WERI-Rb-1 (cell line): ENCODE data around the gene ICA1L.

Experiments
- DNase-seq: peaks from one replicate; pipeline ENCODE4 v3.0.0-alpha.2; 2020
- H3K27ac ChIP-seq: fragments of 250-450 bp; sonication (Bioruptor Pico); 2 replicates; pipeline ENCODE4 v1.5.1; 2020; ENCODE audit warnings: mild to moderate bottlenecking, moderate library complexity
- H3K27me3 ChIP-seq: fragments of 250-450 bp; sonication (Bioruptor Pico); 2 replicates; pipeline ENCODE4 v1.5.1; 2021; ENCODE audit warnings: mild to moderate bottlenecking, low read depth, moderate library complexity; ENCODE audit not compliant: insufficient read depth, severe bottlenecking
- H3K36me3 ChIP-seq: fragments of 250-450 bp; sonication (Bioruptor Pico); 2 replicates; pipeline ENCODE4 v1.5.1; 2020; ENCODE audit warnings: mild to moderate bottlenecking, moderate library complexity
- H3K4me3 ChIP-seq: 2 replicates; pipeline ENCODE4 v1.5.1; 2011; ENCODE audit warnings: low read depth, mild to moderate bottlenecking, control low read depth, low read length
- H3K9me3 ChIP-seq: fragments of 250-450 bp; sonication (Bioruptor Pico); 2 replicates; pipeline ENCODE4 v1.5.1; 2021; ENCODE audit warnings: mild to moderate bottlenecking, moderate library complexity; ENCODE audit not compliant: severe bottlenecking
- TF ChIP-seq, protein P1 (sequence below): IDR thresholded peaks from 2 replicates; pipeline ENCODE4 v1.5.1; 2011; ENCODE audit warnings: low read depth, mild to moderate bottlenecking, control low read depth, inconsistent platforms, low read length

The ICA1L gene

DNA sequence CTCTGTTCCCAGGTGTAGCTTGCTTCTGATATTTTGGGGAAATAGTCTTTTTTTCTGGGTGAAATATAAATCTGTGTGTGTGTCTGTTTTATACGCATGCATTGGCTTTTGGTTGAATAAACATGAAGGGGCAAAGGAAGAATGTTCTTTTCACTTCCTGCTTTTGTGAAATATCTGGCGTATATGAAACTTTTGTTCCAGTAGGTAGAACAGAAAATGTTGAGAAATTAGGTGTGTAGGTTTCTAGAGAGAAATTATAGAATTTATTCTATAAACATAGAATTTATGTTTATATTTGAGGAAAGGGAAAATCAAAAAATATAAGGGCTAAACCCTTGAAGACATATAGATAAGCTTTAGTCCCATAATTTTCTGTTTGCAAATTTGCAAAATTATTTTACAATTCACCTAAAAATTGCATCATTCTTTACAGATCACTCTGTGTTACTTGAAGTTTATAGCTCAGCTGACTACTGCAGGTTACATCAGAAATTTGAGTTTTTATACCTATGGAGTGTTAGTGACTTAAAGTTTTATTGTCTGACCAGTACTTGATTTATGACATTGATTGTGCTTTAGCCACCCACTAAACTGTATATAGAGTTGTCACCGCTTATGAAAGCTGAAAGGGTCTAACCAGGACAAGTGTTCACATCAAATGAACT is 120.7 kb downstream of the ICA1L start:
- no peaks in the 10 kb centered on the region for H3K36me3 ChIP-seq
- H3K9me3 ChIP-seq = no peaks in the 10 kb centered on the region
- H3K27me3 ChIP-seq = no peaks in the 10 kb centered on the region
- TF ChIP-seq, protein P1, sequence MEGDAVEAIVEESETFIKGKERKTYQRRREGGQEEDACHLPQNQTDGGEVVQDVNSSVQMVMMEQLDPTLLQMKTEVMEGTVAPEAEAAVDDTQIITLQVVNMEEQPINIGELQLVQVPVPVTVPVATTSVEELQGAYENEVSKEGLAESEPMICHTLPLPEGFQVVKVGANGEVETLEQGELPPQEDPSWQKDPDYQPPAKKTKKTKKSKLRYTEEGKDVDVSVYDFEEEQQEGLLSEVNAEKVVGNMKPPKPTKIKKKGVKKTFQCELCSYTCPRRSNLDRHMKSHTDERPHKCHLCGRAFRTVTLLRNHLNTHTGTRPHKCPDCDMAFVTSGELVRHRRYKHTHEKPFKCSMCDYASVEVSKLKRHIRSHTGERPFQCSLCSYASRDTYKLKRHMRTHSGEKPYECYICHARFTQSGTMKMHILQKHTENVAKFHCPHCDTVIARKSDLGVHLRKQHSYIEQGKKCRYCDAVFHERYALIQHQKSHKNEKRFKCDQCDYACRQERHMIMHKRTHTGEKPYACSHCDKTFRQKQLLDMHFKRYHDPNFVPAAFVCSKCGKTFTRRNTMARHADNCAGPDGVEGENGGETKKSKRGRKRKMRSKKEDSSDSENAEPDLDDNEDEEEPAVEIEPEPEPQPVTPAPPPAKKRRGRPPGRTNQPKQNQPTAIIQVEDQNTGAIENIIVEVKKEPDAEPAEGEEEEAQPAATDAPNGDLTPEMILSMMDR = no peak
- H3K27ac ChIP-seq = no peak overlapping the region
- DNase-seq = no peak
- no peak overlapping the region for H3K4me3 ChIP-seq

DNA sequence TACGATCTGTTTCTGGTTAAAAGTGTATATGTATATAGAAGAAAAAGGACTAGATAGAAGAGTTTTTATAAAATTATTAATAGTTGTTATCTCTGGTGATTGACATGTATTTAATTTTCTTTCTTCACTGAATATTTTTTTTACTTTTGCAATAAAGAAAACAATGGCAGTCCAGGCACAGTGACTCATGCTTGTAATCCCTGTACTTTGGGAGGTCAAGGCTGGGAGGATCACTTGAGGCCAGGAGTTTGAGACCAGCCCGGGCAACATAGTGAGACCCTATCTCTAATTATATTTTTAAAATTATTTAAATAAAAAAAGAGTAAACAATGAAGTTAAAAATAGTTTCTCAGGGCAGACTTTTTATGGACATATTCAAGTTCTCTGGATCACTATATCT is 122.1 kb downstream of the ICA1L start:
- no peaks in the 10 kb centered on the region for H3K27me3 ChIP-seq
- no peak overlapping the region for H3K27ac ChIP-seq
- TF ChIP-seq, protein P1 = no peak
- peaks cover 3% of the 10 kb centered on the region for H3K9me3 ChIP-seq
- DNase-seq = no peak
- no peak overlapping the region for H3K4me3 ChIP-seq
- H3K36me3 ChIP-seq = no peaks in the 10 kb centered on the region

DNA sequence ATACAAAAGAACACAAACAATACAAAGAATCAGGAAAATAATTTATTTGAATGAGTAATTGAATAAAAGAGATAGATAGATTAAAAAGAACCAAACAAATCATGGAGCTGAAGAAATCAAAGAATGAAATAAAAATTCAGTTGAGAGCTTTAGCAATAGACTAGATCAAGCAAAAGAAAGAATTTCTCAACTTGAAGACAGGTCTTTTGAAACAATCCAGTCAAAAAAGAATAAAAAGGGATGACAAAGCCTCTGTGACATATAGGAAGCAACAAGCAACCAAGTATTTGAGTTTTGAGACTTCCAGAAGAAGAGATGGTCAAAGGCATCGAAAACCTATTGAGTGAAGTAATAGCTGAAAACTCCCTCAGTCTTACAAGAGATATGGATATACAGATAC is 128.0 kb downstream of the ICA1L start:
- Histone ChIP-seq H3K27ac (no peak overlapping the region), H3K36me3 (peaks cover 6% of the 10 kb centered on the region; the same call in 1 of the 2 replicates), H3K4me3 (no peak overlapping the region), H3K27me3 (no peaks in the 10 kb centered on the region), H3K9me3 (peaks cover 6% of the 10 kb centered on the region)
- TF ChIP-seq, protein P1 = no peak
- DNase-seq = no peak

DNA sequence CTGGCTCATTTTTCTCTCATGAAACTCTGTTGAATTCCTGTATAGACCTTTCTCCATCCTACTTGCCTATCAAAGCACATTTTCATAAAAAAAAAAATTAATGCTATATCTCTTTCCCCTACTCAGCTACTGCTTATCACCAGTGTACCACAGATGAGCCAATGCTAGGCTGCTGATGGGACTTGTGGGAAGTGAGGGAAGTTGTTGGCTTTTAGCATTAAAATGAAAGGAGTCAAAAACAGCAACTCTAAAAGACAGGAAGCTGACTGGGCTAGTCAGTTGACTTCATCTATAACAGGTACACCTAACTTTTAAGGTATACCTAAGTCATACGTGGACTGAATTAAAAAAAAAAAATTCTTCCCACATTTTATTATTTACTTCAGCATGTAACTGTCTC is 134.7 kb downstream of the ICA1L start:
- Histone ChIP-seq H3K4me3 (no peak overlapping the region), H3K27ac (no peak overlapping the region), H3K27me3 (no peaks in the 10 kb centered on the region), H3K9me3 (peaks cover 4% of the 10 kb centered on the region), H3K36me3 (no peaks in the 10 kb centered on the region; the same call in none of the 2 replicates)
- TF ChIP-seq, protein P1 = no peak
- no peak for DNase-seq

DNA sequence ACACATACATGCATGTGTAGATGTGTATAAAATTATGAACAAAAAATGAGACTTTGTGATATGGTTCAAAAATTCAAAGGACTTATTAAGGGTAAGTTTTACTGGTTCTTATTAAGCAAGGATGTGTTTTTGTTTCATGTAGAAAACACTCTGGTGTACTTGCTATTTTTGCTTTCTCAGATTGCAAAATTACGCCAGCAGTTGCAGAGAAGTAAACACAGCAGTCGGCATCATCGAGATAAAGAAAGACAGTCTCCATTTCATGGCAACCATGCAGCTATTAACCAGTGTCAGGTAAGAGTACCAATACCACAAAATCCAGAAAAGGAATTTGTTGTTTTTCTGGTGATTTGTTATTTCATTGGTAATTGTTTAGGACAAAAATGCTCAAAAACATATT is 145.5 kb downstream of the ICA1L start:
- no peak for DNase-seq
- H3K27ac ChIP-seq = no peak overlapping the region
- H3K4me3 ChIP-seq = no peak overlapping the region
- H3K36me3 ChIP-seq = peaks cover 3% of the 10 kb centered on the region; the same call in 1 of the 2 replicates
- TF ChIP-seq, protein P1 = no peak
- no peaks in the 10 kb centered on the region for H3K9me3 ChIP-seq
- no peaks in the 10 kb centered on the region for H3K27me3 ChIP-seq

DNA sequence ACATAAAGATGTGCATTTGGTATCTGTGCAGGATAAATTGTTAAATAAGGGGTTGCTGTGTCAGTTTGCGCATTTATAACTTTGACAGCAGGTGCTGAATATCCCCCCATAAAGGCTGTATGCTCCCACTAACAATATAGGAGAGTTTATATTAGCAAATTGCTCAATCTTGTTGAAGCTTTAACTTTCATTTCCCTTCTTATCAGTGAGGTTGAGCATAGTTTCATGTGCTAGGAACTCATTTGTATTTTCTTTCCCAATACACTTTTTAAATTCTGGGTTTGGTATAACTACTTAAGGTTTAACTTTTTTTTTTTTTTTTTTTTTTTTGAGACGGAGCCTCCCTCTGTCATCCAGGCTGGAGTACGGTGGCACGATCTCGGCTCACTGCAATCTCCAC is 147.8 kb downstream of the ICA1L start:
- no peak overlapping the region for H3K27ac ChIP-seq
- H3K36me3 ChIP-seq = peaks cover 3% of the 10 kb centered on the region; the same call in 1 of the 2 replicates
- DNase-seq = no peak
- no peaks in the 10 kb centered on the region for H3K27me3 ChIP-seq
- no peaks in the 10 kb centered on the region for H3K9me3 ChIP-seq
- H3K4me3 ChIP-seq = no peak overlapping the region
- TF ChIP-seq, protein P1 = no peak
